K562 (cell line): ENCODE data around the gene RNF217. TPM values are rescaled to one million over a fixed set of nuclear protein-coding genes. Genes with fewer than 3 reads are reported as not detected.
A peak's percentile ranks its signal among the peaks of the same experiment; 100 is the strongest.

Source experiments
- ARHGAP35 ChIP-seq: fragments of 450-650 bp; IDR thresholded peaks from 2 replicates; pipeline ENCODE4 v1.6.1; 2018; ENCODE audit not compliant: partially characterized antibody
- GABPB1 ChIP-seq: sonication (generic); formaldehyde crosslinking; IDR thresholded peaks from 2 replicates; pipeline ENCODE4 v1.8.0; 2022; ENCODE audit warnings: mild to moderate bottlenecking, missing genetic modification reagents
- HDAC2 ChIP-seq: fragments of 450-650 bp; IDR thresholded peaks from 2 replicates; pipeline ENCODE4 v1.6.1; 2016; ENCODE audit warnings: mild to moderate bottlenecking
- HDGF ChIP-seq: fragments of 450-650 bp; IDR thresholded peaks from 2 replicates; pipeline ENCODE4 v1.6.1; 2016
- PCBP2 ChIP-seq: fragments of 200-400 bp; formaldehyde crosslinking; IDR thresholded peaks from 2 replicates; pipeline ENCODE4 v1.6.1; 2018; ENCODE audit warnings: low read length, low read depth, mild to moderate bottlenecking, moderate library complexity; ENCODE audit not compliant: poor library complexity, severe bottlenecking
- RBFOX2 ChIP-seq: fragments of 200-400 bp; formaldehyde crosslinking; IDR thresholded peaks from 2 replicates; pipeline ENCODE4 v1.6.1; 2017; ENCODE audit warnings: low read depth, mild to moderate bottlenecking, low read length, moderate library complexity
- SIN3B ChIP-seq: fragments of 450-650 bp; IDR thresholded peaks from 2 replicates; pipeline ENCODE4 v1.6.1; 2017; ENCODE audit warnings: low read depth, mild to moderate bottlenecking, moderate library complexity
- TCF7L2 ChIP-seq: fragments of 150-350 bp; IDR thresholded peaks from 2 replicates; pipeline ENCODE4 v1.6.1; 2016; ENCODE audit warnings: low read depth, mild to moderate bottlenecking, low read length, moderate library complexity
- TFAM ChIP-seq: fragments of 250-450 bp; sonication (Bioruptor Pico); conservative IDR thresholded peaks from 2 replicates; pipeline ENCODE4 v1.5.0; 2021; ENCODE audit warnings: mild to moderate bottlenecking, moderate library complexity
- ZBTB1 ChIP-seq: sonication (generic); formaldehyde crosslinking; IDR thresholded peaks from 2 replicates; pipeline ENCODE4 v1.8.1; 2023; ENCODE audit warnings: missing genetic modification reagents, low read depth, mild to moderate bottlenecking, borderline replicate concordance
- ZNF507 ChIP-seq: conservative IDR thresholded peaks from 2 replicates; pipeline ENCODE4 v1.6.1; 2017; ENCODE audit warnings: missing genetic modification characterization, missing compliant biosample characterization
- polyA plus RNA-seq, 8 experiments: library from polyadenylated mRNA; depleted of rRNA in 4 of 8; stranded (reverse) in 5 of 8; unstranded in 3 of 8; fragments of >200 nt; fragmentation: Nextera tagmentation in 2 of 8; fragmentation: Illumina TruSeq in 1 of 8; extraction: Ambion mirVana in 2 of 8; extraction: Trizol in 1 of 8; gene quantifications; 2 replicates each; pipeline versions ENCODE4 v1.2.1 to v1.2.3, GENCODE V29; 2011 to 2014; ENCODE audit warnings: inconsistent platforms in 1 of 8, missing spikeins in 1 of 8
- total RNA-seq, 7 experiments: library from RNA; depleted of rRNA in 6 of 7; stranded (reverse); fragments of >200 nt in 6 of 7; fragmentation: Illumina TruSeq in 2 of 7; extraction: Trizol in 2 of 7; gene quantifications; 2 replicates each; pipeline versions ENCODE4 v1.2.1 to v1.2.3, GENCODE V29; 2011 to 2021; ENCODE audit warnings: low replicate concordance in 1 of 7
- TF ChIP-seq, protein P1 (sequence below): IDR thresholded peaks from 2 replicates; pipeline ENCODE4 v1.6.1; 2012; ENCODE audit warnings: low read depth, low read length, improper control_type of control experiment, borderline replicate concordance
- TF ChIP-seq, protein P2 (sequence below), 3 experiments: IDR thresholded peaks in 2 of 3; conservative IDR thresholded peaks in 1 of 3; 2 replicates each; pipeline ENCODE4 v1.5.1; 2011 to 2012; ENCODE audit warnings: low read length in 3 of 3, mild to moderate bottlenecking in 3 of 3, control low read depth in 2 of 3, improper control_type of control experiment in 1 of 3, inconsistent platforms in 1 of 3, low read depth in 1 of 3, mixed read lengths in 1 of 3, moderate library complexity in 1 of 3; ENCODE audit not compliant: insufficient read depth in 2 of 3
- TF ChIP-seq, protein P3 (sequence below), 2 experiments: fragments of 200-800 bp in 1 of 2; sonication (Bioruptor generic) in 1 of 2; sonication (generic) in 1 of 2; formaldehyde crosslinking in 1 of 2; IDR thresholded peaks in 1 of 2; conservative IDR thresholded peaks in 1 of 2; 2 replicates each; pipeline versions ENCODE4 v1.5.0 to v1.6.1; 2016 to 2020; ENCODE audit warnings: missing compliant biosample characterization in 1 of 2, missing genetic modification characterization in 1 of 2, missing genetic modification reagents in 1 of 2
- TF ChIP-seq, protein P4 (sequence below): sonication (generic); formaldehyde crosslinking; IDR thresholded peaks from 2 replicates; pipeline ENCODE4 v1.8.1; 2023; ENCODE audit warnings: mild to moderate bottlenecking, missing genetic modification reagents
- TF ChIP-seq, protein P5 (sequence below): fragments of 250-450 bp; sonication (Bioruptor Pico); IDR thresholded peaks from 2 replicates; pipeline ENCODE4 v1.5.0; 2020; ENCODE audit warnings: mild to moderate bottlenecking, borderline replicate concordance

The RNF217 gene
- total and polyA plus RNA-seq, 9 of the 15 experiments (the other 6 are each of a cell fraction or from before 2014, with no cell fraction given): 2.9 to 25.6 (median 12.0) TPM

DNA sequence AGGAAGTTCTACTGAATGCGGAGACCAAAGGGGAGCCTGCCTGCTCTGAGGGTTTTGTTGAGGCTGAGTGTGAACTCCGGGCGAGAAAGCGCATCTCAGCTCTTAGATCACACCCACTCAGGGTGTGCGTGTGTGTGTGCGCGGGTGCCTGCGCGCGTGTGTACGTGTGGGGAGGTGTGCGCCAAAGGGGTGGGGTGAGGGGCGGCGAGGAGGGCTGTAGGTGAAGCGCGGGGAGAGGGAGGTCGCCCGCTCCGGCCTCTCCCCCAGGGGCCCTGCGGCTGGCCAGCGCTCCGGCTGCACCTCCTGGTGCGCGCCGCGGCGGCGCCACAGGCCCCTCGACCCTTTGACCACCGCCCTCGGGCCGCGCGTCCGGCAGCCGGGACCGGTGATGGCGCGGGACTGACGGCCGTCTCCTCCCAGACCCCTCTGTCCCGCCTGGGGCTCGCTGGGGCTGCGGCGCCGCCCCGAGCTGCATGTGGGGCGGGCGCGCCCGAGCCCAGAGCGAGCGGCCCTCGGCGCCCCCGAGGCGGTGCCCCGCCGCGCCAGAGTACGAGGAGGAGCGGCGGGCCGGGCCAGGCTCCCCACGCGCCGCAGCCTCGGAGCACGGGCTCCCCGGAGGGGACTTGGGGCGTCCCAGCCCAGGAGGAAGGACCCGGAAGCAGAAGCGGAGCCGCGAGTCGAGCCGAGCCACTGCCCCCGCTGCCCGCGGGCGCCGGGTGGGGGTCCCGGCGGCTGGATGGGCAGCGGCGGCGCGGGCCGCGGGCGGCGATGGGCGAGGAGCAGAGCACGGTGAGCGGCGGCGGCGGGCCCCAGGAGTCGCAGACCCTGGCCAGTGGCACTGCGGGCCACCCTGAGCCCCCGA, at the start of gene RNF217 (continued):
- TF ChIP-seq ZNF507 (tag) (no peak), PCBP2 (no peak), ARHGAP35 (no peak), SIN3B (peak; percentile 11; the same call in 1 of the 2 replicates), RBFOX2 (peak; percentile 77), TFAM (CRISPR knock-in tag) (no peak), HDGF (no peak), GABPB1 (CRISPR knock-in tag) (0 out of 2 replicates have a peak, but pooled peaks have one; percentile 49), TCF7L2 (no peak), ZBTB1 (CRISPR knock-in tag) (no peak; the same call in 1 of the 2 replicates), HDAC2 (peak; percentile 49; the same call in 1 of the 2 replicates)
- TF ChIP-seq, protein P1, sequence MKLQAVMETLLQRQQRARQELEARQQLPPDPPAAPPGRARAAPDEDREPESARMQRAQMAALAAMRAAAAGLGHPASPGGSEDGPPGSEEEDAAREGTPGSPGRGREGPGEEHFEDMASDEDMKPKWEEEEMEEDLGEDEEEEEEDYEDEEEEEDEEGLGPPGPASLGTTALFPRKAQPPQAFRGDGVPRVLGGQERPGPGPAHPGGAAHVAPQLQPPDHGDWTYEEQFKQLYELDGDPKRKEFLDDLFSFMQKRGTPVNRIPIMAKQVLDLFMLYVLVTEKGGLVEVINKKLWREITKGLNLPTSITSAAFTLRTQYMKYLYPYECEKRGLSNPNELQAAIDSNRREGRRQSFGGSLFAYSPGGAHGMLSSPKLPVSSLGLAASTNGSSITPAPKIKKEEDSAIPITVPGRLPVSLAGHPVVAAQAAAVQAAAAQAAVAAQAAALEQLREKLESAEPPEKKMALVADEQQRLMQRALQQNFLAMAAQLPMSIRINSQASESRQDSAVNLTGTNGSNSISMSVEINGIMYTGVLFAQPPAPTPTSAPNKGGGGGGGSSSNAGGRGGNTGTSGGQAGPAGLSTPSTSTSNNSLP: no peak
- TF ChIP-seq, protein P2, sequence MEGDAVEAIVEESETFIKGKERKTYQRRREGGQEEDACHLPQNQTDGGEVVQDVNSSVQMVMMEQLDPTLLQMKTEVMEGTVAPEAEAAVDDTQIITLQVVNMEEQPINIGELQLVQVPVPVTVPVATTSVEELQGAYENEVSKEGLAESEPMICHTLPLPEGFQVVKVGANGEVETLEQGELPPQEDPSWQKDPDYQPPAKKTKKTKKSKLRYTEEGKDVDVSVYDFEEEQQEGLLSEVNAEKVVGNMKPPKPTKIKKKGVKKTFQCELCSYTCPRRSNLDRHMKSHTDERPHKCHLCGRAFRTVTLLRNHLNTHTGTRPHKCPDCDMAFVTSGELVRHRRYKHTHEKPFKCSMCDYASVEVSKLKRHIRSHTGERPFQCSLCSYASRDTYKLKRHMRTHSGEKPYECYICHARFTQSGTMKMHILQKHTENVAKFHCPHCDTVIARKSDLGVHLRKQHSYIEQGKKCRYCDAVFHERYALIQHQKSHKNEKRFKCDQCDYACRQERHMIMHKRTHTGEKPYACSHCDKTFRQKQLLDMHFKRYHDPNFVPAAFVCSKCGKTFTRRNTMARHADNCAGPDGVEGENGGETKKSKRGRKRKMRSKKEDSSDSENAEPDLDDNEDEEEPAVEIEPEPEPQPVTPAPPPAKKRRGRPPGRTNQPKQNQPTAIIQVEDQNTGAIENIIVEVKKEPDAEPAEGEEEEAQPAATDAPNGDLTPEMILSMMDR (IDR thresholded peaks at IDR 0.05 in 2 of 3, conservative IDR thresholded peaks at IDR 0.05 in 1 of 3; ENCODE audit: insufficient read depth in 2 of 3, low read depth in 1 of 3, low read length in 3 of 3): peak in 2 of 3 experiments; percentile 19 to 41; a peak in 3 of 6 replicates
- TF ChIP-seq, protein P3, sequence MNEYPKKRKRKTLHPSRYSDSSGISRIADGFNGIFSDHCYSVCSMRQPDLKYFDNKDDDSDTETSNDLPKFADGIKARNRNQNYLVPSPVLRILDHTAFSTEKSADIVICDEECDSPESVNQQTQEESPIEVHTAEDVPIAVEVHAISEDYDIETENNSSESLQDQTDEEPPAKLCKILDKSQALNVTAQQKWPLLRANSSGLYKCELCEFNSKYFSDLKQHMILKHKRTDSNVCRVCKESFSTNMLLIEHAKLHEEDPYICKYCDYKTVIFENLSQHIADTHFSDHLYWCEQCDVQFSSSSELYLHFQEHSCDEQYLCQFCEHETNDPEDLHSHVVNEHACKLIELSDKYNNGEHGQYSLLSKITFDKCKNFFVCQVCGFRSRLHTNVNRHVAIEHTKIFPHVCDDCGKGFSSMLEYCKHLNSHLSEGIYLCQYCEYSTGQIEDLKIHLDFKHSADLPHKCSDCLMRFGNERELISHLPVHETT (CRISPR knock-in tag; conservative IDR thresholded peaks at IDR 0.05 in 1 of 2, IDR thresholded peaks at IDR 0.05 in 1 of 2): 0 out of 4 replicates have a peak, but pooled peaks of 1 of the 2 experiments have one; percentile 54
- TF ChIP-seq, protein P4, sequence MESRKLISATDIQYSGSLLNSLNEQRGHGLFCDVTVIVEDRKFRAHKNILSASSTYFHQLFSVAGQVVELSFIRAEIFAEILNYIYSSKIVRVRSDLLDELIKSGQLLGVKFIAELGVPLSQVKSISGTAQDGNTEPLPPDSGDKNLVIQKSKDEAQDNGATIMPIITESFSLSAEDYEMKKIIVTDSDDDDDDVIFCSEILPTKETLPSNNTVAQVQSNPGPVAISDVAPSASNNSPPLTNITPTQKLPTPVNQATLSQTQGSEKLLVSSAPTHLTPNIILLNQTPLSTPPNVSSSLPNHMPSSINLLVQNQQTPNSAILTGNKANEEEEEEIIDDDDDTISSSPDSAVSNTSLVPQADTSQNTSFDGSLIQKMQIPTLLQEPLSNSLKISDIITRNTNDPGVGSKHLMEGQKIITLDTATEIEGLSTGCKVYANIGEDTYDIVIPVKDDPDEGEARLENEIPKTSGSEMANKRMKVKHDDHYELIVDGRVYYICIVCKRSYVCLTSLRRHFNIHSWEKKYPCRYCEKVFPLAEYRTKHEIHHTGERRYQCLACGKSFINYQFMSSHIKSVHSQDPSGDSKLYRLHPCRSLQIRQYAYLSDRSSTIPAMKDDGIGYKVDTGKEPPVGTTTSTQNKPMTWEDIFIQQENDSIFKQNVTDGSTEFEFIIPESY (CRISPR knock-in tag): no peak
- TF ChIP-seq, protein P5, sequence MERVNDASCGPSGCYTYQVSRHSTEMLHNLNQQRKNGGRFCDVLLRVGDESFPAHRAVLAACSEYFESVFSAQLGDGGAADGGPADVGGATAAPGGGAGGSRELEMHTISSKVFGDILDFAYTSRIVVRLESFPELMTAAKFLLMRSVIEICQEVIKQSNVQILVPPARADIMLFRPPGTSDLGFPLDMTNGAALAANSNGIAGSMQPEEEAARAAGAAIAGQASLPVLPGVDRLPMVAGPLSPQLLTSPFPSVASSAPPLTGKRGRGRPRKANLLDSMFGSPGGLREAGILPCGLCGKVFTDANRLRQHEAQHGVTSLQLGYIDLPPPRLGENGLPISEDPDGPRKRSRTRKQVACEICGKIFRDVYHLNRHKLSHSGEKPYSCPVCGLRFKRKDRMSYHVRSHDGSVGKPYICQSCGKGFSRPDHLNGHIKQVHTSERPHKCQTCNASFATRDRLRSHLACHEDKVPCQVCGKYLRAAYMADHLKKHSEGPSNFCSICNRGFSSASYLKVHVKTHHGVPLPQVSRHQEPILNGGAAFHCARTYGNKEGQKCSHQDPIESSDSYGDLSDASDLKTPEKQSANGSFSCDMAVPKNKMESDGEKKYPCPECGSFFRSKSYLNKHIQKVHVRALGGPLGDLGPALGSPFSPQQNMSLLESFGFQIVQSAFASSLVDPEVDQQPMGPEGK (CRISPR knock-in tag): no peak
